H1 (cell line): ENCODE measurements around the gene STRN. TPM values are rescaled to one million over a fixed set of nuclear protein-coding genes. Genes with fewer than 3 reads are reported as not detected.

Source experiments
- CTCF ChIA-PET: fragments of 300-600 bp; sonication (Branson Sonifier 250); formaldehyde crosslinking; loops from one replicate; lab custom pipeline; 2021; ENCODE audit not compliant: partially characterized antibody; lab: Charles Lee
- POLR2A ChIA-PET: fragments of 300-600 bp; sonication (Branson Sonifier 250); formaldehyde crosslinking; loops from one replicate; lab custom pipeline; 2021; ENCODE audit warnings: inconsistent platforms; ENCODE audit not compliant: partially characterized antibody; lab: Charles Lee
- DNase-seq, 2 experiments: peaks; one replicate each; pipeline versions ENCODE4 v3.0.0 to v3.0.0-alpha.2; 2010 to 2022; ENCODE audit warnings: low spot score in 2 of 2, low read depth in 1 of 2, mixed read lengths in 1 of 2
- FAIRE-seq: peaks from 2 replicates; lab custom pipeline; 2011; peaks lifted over from hg19 to GRCh38; lab: Jason Lieb, UNC
- H2AFZ ChIP-seq: 2 replicates; pipeline ENCODE4 v1.8.1; 2012; ENCODE audit warnings: low read length, inconsistent platforms
- H2AK5ac ChIP-seq: 2 replicates; pipeline ENCODE4 v1.6.1; 2013; ENCODE audit warnings: low read depth, low read length
- H2BK120ac ChIP-seq: replicated peaks from 2 replicates; pipeline ENCODE3; 2013; ENCODE audit warnings: low read depth, low read length, inconsistent platforms
- H2BK12ac ChIP-seq: 2 replicates; pipeline ENCODE4 v1.6.1; 2013; ENCODE audit warnings: low read depth, low read length
- H2BK15ac ChIP-seq: 2 replicates; pipeline ENCODE4 v1.6.1; 2013; ENCODE audit warnings: low read length
- H2BK20ac ChIP-seq: 2 replicates; pipeline ENCODE4 v1.6.1; 2013; ENCODE audit warnings: low read length
- H2BK5ac ChIP-seq: 2 replicates; pipeline ENCODE4 v1.6.1; 2013; ENCODE audit warnings: low read depth, low read length
- H3K14ac ChIP-seq: 2 replicates; pipeline ENCODE4 v1.6.1; 2013; ENCODE audit warnings: inconsistent platforms; ENCODE audit not compliant: insufficient read length
- H3K18ac ChIP-seq: 2 replicates; pipeline ENCODE4 v1.6.1; 2013; ENCODE audit warnings: low read length; ENCODE audit errors: extremely low read depth
- H3K23ac ChIP-seq: 2 replicates; pipeline ENCODE4 v1.6.1; 2013; ENCODE audit warnings: inconsistent platforms; ENCODE audit not compliant: insufficient read length
- H3K23me2 ChIP-seq: 2 replicates; pipeline ENCODE4 v1.6.1; 2013; ENCODE audit warnings: low read depth, low read length
- H3K27ac ChIP-seq: 2 replicates; pipeline ENCODE4 v1.6.1; 2011; ENCODE audit warnings: low read depth, low read length, inconsistent platforms
- H3K27me3 ChIP-seq, 4 experiments: replicated peaks in 1 of 4; 1 replicate in 1 of 4; 2 replicates in 3 of 4; pipeline versions ENCODE4 v1.6.1 to v1.8.1; 2011 to 2013; ENCODE audit warnings: low read length in 3 of 4, mild to moderate bottlenecking in 3 of 4, inconsistent platforms in 2 of 4, mixed read lengths in 2 of 4, moderate library complexity in 1 of 4; ENCODE audit not compliant: control insufficient read depth in 3 of 4, insufficient read depth in 3 of 4; ENCODE audit errors: extremely low read depth in 1 of 4
- H3K36me3 ChIP-seq, 4 experiments: 2 replicates each; pipeline versions ENCODE4 v1.6.1 to v1.8.1; 2011 to 2013; ENCODE audit warnings: mild to moderate bottlenecking in 4 of 4, low read length in 3 of 4, moderate library complexity in 2 of 4, control low read depth in 1 of 4, inconsistent platforms in 1 of 4; ENCODE audit not compliant: insufficient read depth in 4 of 4, control insufficient read depth in 2 of 4
- H3K4ac ChIP-seq: replicated peaks from 2 replicates; pipeline ENCODE3; 2013; ENCODE audit warnings: low read length, low read depth, mixed read lengths, inconsistent platforms; ENCODE audit not compliant: insufficient read length
- H3K4me1 ChIP-seq, 4 experiments: replicated peaks in 1 of 4; 1 replicate in 1 of 4; 2 replicates in 3 of 4; pipeline versions ENCODE4 v1.6.1 to v1.8.1; 2011 to 2013; ENCODE audit warnings: low read length in 3 of 4, inconsistent platforms in 2 of 4, mixed read lengths in 1 of 4; ENCODE audit not compliant: insufficient read depth in 4 of 4, control insufficient read depth in 3 of 4
- H3K4me2 ChIP-seq, 2 experiments: 2 replicates each; pipeline versions ENCODE4 v1.6.1 to v1.8.1; 2011 to 2013; ENCODE audit warnings: low read depth in 2 of 2, low read length in 2 of 2, control low read depth in 1 of 2, inconsistent platforms in 1 of 2, mild to moderate bottlenecking in 1 of 2; ENCODE audit not compliant: insufficient read depth in 1 of 2
- H3K4me3 ChIP-seq, 4 experiments: fragments of 200-600, 300-600 bp in 1 of 4; sonication (generic), shearing (Covaris generic), sonication (Bioruptor Twin) in 1 of 4; 2 replicates each; pipeline versions ENCODE4 v1.5.1 to v1.8.1; 2011 to 2016; ENCODE audit warnings: low read length in 4 of 4, low read depth in 3 of 4, control low read depth in 2 of 4, inconsistent platforms in 2 of 4, mild to moderate bottlenecking in 2 of 4, mixed read lengths in 1 of 4, moderate library complexity in 1 of 4; ENCODE audit not compliant: insufficient read depth in 2 of 4; ENCODE audit errors: extremely low read depth in 1 of 4
- H3K56ac ChIP-seq: replicated peaks from 2 replicates; pipeline ENCODE3; 2013; ENCODE audit warnings: low read depth, mild to moderate bottlenecking, mixed read lengths, low read length, inconsistent platforms; ENCODE audit not compliant: insufficient read length
- H3K79me1 ChIP-seq: 2 replicates; pipeline ENCODE4 v1.6.1; 2013; ENCODE audit warnings: low read depth, low read length, control low read depth
- H3K79me2 ChIP-seq, 2 experiments: 2 replicates each; pipeline versions ENCODE4 v1.6.1 to v1.8.1; 2012 to 2013; ENCODE audit warnings: low read length in 2 of 2, mild to moderate bottlenecking in 2 of 2, inconsistent platforms in 1 of 2; ENCODE audit not compliant: insufficient read depth in 2 of 2, control insufficient read depth in 1 of 2
- H3K9ac ChIP-seq, 4 experiments: replicated peaks in 1 of 4; 1 replicate in 1 of 4; 2 replicates in 3 of 4; pipeline versions ENCODE4 v1.6.1 to v1.8.1; 2011 to 2013; ENCODE audit warnings: low read depth in 3 of 4, low read length in 3 of 4, control low read depth in 2 of 4, mild to moderate bottlenecking in 2 of 4, moderate library complexity in 2 of 4, inconsistent platforms in 1 of 4; ENCODE audit errors: extremely low read depth in 1 of 4
- H3K9me3 ChIP-seq, 2 experiments: 2 replicates each; pipeline versions ENCODE4 v1.6.1 to v1.8.1; 2012 to 2013; ENCODE audit warnings: mild to moderate bottlenecking in 2 of 2, moderate library complexity in 2 of 2, control low read depth in 1 of 2, inconsistent platforms in 1 of 2, low read depth in 1 of 2, low read length in 1 of 2, mixed read lengths in 1 of 2; ENCODE audit not compliant: insufficient read depth in 2 of 2
- H4K20me1 ChIP-seq, 2 experiments: replicated peaks in 1 of 2; 2 replicates each; pipeline versions ENCODE3 to v1.8.1; 2011 to 2013; ENCODE audit warnings: inconsistent platforms in 2 of 2, low read length in 2 of 2, mild to moderate bottlenecking in 1 of 2; ENCODE audit not compliant: insufficient read depth in 2 of 2, control insufficient read depth in 1 of 2
- H4K5ac ChIP-seq: 2 replicates; pipeline ENCODE4 v1.6.1; 2013; ENCODE audit warnings: low read length, low read depth, mixed read lengths, inconsistent platforms; ENCODE audit not compliant: insufficient read length
- H4K8ac ChIP-seq: 2 replicates; pipeline ENCODE4 v1.8.0; 2013; ENCODE audit warnings: mild to moderate bottlenecking, moderate library complexity, low read length, inconsistent platforms; ENCODE audit not compliant: insufficient read depth; ENCODE audit errors: extremely low read depth
- H4K91ac ChIP-seq: replicated peaks from 2 replicates; pipeline ENCODE3; 2013; ENCODE audit warnings: low read length, mixed read lengths, inconsistent platforms; ENCODE audit not compliant: insufficient read length
- ATF2 ChIP-seq: IDR thresholded peaks from 2 replicates; pipeline ENCODE4 v1.6.1; 2012; ENCODE audit warnings: low read length, inconsistent platforms
- CBX5 ChIP-seq: fragments of 300-800, 300-1000 bp; sonication (generic); IDR thresholded peaks from 2 replicates; pipeline ENCODE4 v1.7.1; 2016; ENCODE audit warnings: antibody characterized with exemption, low read length, low read depth
- CHD1 ChIP-seq: IDR thresholded peaks from 2 replicates; pipeline ENCODE4 v1.6.1; 2012; ENCODE audit warnings: low read depth, low read length, improper control_type of control experiment
- CHD2 ChIP-seq: IDR thresholded peaks from 2 replicates; pipeline ENCODE4 v1.6.1; 2012; ENCODE audit warnings: low read length, improper control_type of control experiment
- JUN ChIP-seq: IDR thresholded peaks from 2 replicates; pipeline ENCODE4 v1.6.1; 2011; ENCODE audit warnings: low read depth, mild to moderate bottlenecking, improper control_type of control experiment, low read length
- KDM1A ChIP-seq: fragments of 200-600, 300-600 bp; sonication (generic); IDR thresholded peaks from 2 replicates; pipeline ENCODE4 v1.7.1; 2016; ENCODE audit warnings: mild to moderate bottlenecking, low read length, borderline replicate concordance
- POLR2A ChIP-seq, 2 experiments: IDR thresholded peaks; 1 replicate in 1 of 2; 2 replicates in 1 of 2; pipeline ENCODE4 v1.6.1; 2011; ENCODE audit warnings: low read depth in 2 of 2, low read length in 2 of 2, mild to moderate bottlenecking in 2 of 2; ENCODE audit errors: control extremely low read depth in 1 of 2
- POLR2AphosphoS5 ChIP-seq: IDR thresholded peaks from 2 replicates; pipeline ENCODE4 v1.6.1; 2011; ENCODE audit warnings: low read depth, low read length
- RXRA ChIP-seq: IDR thresholded peaks from 2 replicates; pipeline ENCODE4 v1.6.1; 2011; ENCODE audit warnings: low read depth, mild to moderate bottlenecking, low read length, moderate library complexity; ENCODE audit not compliant: insufficient read depth
- SP4 ChIP-seq: IDR thresholded peaks from 2 replicates; pipeline ENCODE4 v1.6.1; 2012; ENCODE audit warnings: low read length, inconsistent platforms
- TBP ChIP-seq: IDR thresholded peaks from 2 replicates; pipeline ENCODE4 v1.6.1; 2011; ENCODE audit warnings: low read depth, low read length, improper control_type of control experiment
- YY1 ChIP-seq: IDR thresholded peaks from 2 replicates; pipeline ENCODE4 v1.6.1; 2011; ENCODE audit warnings: low read depth, mild to moderate bottlenecking, low read length
- WGBS, 2 experiments: shearing (Covaris generic) in 1 of 2; methylation state at CpG; one replicate each; pipeline versions ENCODE4 v1.1.6 to v1.1.7; 2013 to 2015; ENCODE audit warnings: low lambda C conversion rate in 2 of 2, mixed read lengths in 2 of 2, inconsistent platforms in 1 of 2, low coverage in 1 of 2, missing lambda C conversion rate in 1 of 2; ENCODE audit not compliant: insufficient replicate concordance in 2 of 2, insufficient coverage in 1 of 2, insufficient read length in 1 of 2; ENCODE audit errors: extremely low coverage in 1 of 2, missing lambda C conversion rate in 1 of 2; 5-methylcytosine and 5-hydroxymethylcytosine counted together
- polyA plus RNA-seq, 7 experiments: library from polyadenylated mRNA; depleted of rRNA in 3 of 7; stranded (reverse) in 5 of 7; unstranded in 2 of 7; fragments of >200 nt in 5 of 7; fragments of 200-250 nt in 2 of 7; gene quantifications; 1 replicate in 5 of 7; 2 replicates in 1 of 7; 4 replicates in 1 of 7; pipeline versions ENCODE4 v1.2.1 to v1.2.3, GENCODE V29; 2011 to 2013; ENCODE audit warnings: missing spikeins in 2 of 7, mixed read lengths in 2 of 7
- total RNA-seq: library from RNA; stranded (reverse); fragmentation: NEBNext Ultra II Directional; extraction: Animal tissue kit (Norgen Biotek cat#: 25700); gene quantifications from 2 replicates; pipeline ENCODE4 v1.2.1, GENCODE V29; 2021

STRN gene
- total and polyA plus RNA-seq, 2 of the 8 experiments (the other 6 are each of a cell fraction or from before 2014, with no cell fraction given), result 8.3 to 47.0 TPM

- DNase-seq (no peak), FAIRE-seq (no peak)
- no peak overlapping the region for H3K4me3 ChIP-seq
- H3K4me2 ChIP-seq, result no peak overlapping the region
- no peaks in the 10 kb centered on the region for H4K20me1 ChIP-seq
- no peak overlapping the region for H2BK120ac ChIP-seq
- no peak overlapping the region for H3K23ac ChIP-seq
- H2BK12ac ChIP-seq, result no peak overlapping the region
- H3K14ac ChIP-seq, result no peak overlapping the region
- H3K36me3 ChIP-seq, result no peaks in the 10 kb centered on the region
- no peak overlapping the region for H3K56ac ChIP-seq
- H2AFZ ChIP-seq, result no peak overlapping the region
- H3K27me3 ChIP-seq, result no peaks in the 10 kb centered on the region
- no peak overlapping the region for H4K8ac ChIP-seq
- H3K23me2 ChIP-seq, result no peaks in the 10 kb centered on the region
- H3K79me2 ChIP-seq, result peaks cover 0 to 2% of the 10 kb centered on the region in 2 experiments; a peak in 1 of 4 replicates
- no peaks in the 10 kb centered on the region for H3K9me3 ChIP-seq
- H3K79me1 ChIP-seq, result no peaks in the 10 kb centered on the region
- H4K91ac ChIP-seq, result no peak overlapping the region
- no peak overlapping the region for H2AK5ac ChIP-seq
- no peak overlapping the region for H3K4ac ChIP-seq
- no peak overlapping the region for H3K9ac ChIP-seq
- ChIA-PET POLR2A (no interaction called here), CTCF (interaction anchor here (1.3 kb wide), 1 partner anchor 12 kb away, joined by 3 read pairs; no protein-coding TSS in a partner anchor)
- no peak for TF ChIP-seq CHD1
- no peak for TF ChIP-seq JUN
- TF ChIP-seq RXRA, result no peak
- TF ChIP-seq CHD2, result no peak
- no peak for TF ChIP-seq KDM1A
- no peak for TF ChIP-seq POLR2AphosphoS5
- no peak for TF ChIP-seq TBP
- no peak for TF ChIP-seq YY1
- TF ChIP-seq CBX5, result no peak
- TF ChIP-seq SP4, result no peak
- no peak for TF ChIP-seq POLR2A (IDR thresholded peaks at IDR 0.05; ENCODE audit: control extremely low read depth in 1 of 2, low read depth in 2 of 2, low read length in 2 of 2)
- no peak for TF ChIP-seq ATF2
- 92% methylated on average over 4 of the region's 4 CpGs; no CpG with 5 or more reads in 1 of the 2 experiments for WGBS, 2 experiments
- H2BK20ac ChIP-seq, result no peak overlapping the region
- H3K27ac ChIP-seq, result no peak overlapping the region
- H4K5ac ChIP-seq, result no peak overlapping the region
- H2BK15ac ChIP-seq, result no peak overlapping the region
- H3K18ac ChIP-seq, result no peak overlapping the region
- H3K4me1 ChIP-seq, result no peaks in the 10 kb centered on the region; a peak in 1 of 7 replicates
- no peak overlapping the region for H2BK5ac ChIP-seq
Measured at GRCh38 chr2:36906277-36906676, 60.1 kb downstream of the STRN start.
